ENCODE measurements around the gene BCL2.

DNA sequence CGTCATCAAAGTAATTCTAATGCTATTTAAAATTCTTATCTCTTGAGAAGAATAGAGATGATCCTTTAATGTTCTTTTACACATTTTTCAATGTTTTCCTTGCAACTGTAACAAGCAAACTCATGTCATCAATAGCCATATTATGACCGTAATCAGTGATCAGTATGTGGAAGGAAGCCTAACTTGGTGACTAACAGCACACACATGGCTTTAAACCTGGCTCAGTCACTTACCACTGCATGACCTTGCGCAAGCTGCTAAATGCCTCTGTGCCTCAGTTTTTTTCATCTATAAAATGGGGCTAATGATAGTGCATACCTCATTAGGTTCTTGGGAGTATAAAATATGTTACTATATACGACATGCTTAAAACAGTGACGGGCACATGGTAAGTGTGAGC, 149.7 kb downstream of the BCL2 start:
- no peak for TF ChIP-seq GLIS3 (CRISPR knock-in tag; IDR thresholded peaks at IDR 0.05)
- TF ChIP-seq, protein P1, sequence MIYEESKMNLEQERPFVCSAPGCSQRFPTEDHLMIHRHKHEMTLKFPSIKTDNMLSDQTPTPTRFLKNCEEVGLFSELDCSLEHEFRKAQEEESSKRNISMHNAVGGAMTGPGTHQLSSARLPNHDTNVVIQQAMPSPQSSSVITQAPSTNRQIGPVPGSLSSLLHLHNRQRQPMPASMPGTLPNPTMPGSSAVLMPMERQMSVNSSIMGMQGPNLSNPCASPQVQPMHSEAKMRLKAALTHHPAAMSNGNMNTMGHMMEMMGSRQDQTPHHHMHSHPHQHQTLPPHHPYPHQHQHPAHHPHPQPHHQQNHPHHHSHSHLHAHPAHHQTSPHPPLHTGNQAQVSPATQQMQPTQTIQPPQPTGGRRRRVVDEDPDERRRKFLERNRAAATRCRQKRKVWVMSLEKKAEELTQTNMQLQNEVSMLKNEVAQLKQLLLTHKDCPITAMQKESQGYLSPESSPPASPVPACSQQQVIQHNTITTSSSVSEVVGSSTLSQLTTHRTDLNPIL (CRISPR knock-in tag; IDR thresholded peaks at IDR 0.05; ENCODE audit: low read depth): no peak
- TF ChIP-seq ZFP3 (CRISPR knock-in tag; IDR thresholded peaks at IDR 0.05): no peak
- TF ChIP-seq CSDC2 (CRISPR knock-in tag; IDR thresholded peaks at IDR 0.05): no peak
- no peak for TF ChIP-seq SNAI2 (CRISPR knock-in tag; IDR thresholded peaks at IDR 0.05)
- no peak for TF ChIP-seq TOX (CRISPR knock-in tag; IDR thresholded peaks at IDR 0.05; ENCODE audit: borderline replicate concordance)
- TF ChIP-seq, protein P2, sequence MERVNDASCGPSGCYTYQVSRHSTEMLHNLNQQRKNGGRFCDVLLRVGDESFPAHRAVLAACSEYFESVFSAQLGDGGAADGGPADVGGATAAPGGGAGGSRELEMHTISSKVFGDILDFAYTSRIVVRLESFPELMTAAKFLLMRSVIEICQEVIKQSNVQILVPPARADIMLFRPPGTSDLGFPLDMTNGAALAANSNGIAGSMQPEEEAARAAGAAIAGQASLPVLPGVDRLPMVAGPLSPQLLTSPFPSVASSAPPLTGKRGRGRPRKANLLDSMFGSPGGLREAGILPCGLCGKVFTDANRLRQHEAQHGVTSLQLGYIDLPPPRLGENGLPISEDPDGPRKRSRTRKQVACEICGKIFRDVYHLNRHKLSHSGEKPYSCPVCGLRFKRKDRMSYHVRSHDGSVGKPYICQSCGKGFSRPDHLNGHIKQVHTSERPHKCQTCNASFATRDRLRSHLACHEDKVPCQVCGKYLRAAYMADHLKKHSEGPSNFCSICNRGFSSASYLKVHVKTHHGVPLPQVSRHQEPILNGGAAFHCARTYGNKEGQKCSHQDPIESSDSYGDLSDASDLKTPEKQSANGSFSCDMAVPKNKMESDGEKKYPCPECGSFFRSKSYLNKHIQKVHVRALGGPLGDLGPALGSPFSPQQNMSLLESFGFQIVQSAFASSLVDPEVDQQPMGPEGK (CRISPR knock-in tag; IDR thresholded peaks at IDR 0.05; ENCODE audit: borderline replicate concordance): no peak
- no peak for TF ChIP-seq ZNF8 (CRISPR knock-in tag; IDR thresholded peaks at IDR 0.05)
- no peak for TF ChIP-seq OSR1 (CRISPR knock-in tag; IDR thresholded peaks at IDR 0.05)
- TF ChIP-seq ISL1 (CRISPR knock-in tag; IDR thresholded peaks at IDR 0.05): no peak
- no peak for TF ChIP-seq ZNF565 (CRISPR knock-in tag; conservative IDR thresholded peaks at IDR 0.05; ENCODE audit: low read depth)
- no peak for TF ChIP-seq ZNF70 (CRISPR knock-in tag; IDR thresholded peaks at IDR 0.05)

All from SK-N-SH treated with all-trans-retinoic acid at 6 μM for 48 hours (cell line).